ENCODE data around the gene TTC4. TPM values are rescaled to one million over a fixed set of nuclear protein-coding genes. Genes with fewer than 3 reads are reported as not detected.
A peak's percentile ranks its signal among the peaks of the same experiment; 100 is the strongest.

The TTC4 gene
- total RNA-seq, 2 donors from 2014 or later, result 23.1 to 28.3 TPM

- DNase-seq, result no peak
- H3K27me3 Mint-ChIP-seq (ENCODE audit: insufficient read depth), result peaks cover 29% of the 10 kb centered on the region
Measured at GRCh38 chr1:54699936-54700525, 15.6 kb upstream of the TTC4 start.

GRCh38 chr1:54701066-54701465 is 14.6 kb upstream of the TTC4 start:
- H3K4me3 Mint-ChIP-seq, result no peak overlapping the region
- H3K27me3 ChIP-seq (ENCODE audit: control insufficient read depth, insufficient read depth, low read length, poor library complexity, severe bottlenecking), result peaks cover 37% of the 10 kb centered on the region
- H3K4me1 Mint-ChIP-seq, result peaks cover 2% of the 10 kb centered on the region
- no peak for TF ChIP-seq CTCF (conservative IDR thresholded peaks at IDR 0.05)
- DNase-seq, result no peak
- H3K9me3 Mint-ChIP-seq, result no peaks in the 10 kb centered on the region
- no peak overlapping the region for H3K4me3 ChIP-seq (ENCODE audit: low read length)
- WGBS, 2 experiments (ENCODE audit: insufficient coverage in 1 of 2, insufficient read length in 1 of 2), result 80 to 94% methylated on average over 1 to 9 of the region's 9 CpGs
- H3K27ac Mint-ChIP-seq, result no peak overlapping the region
- no peaks in the 10 kb centered on the region for H3K9me3 ChIP-seq (ENCODE audit: control insufficient read depth, low read length)
- no peak overlapping the region for H3K27ac ChIP-seq (ENCODE audit: low read depth, low read length)
- H3K4me1 ChIP-seq (ENCODE audit: control insufficient read depth, insufficient read depth, low read length), result no peaks in the 10 kb centered on the region
- H3K27me3 Mint-ChIP-seq (ENCODE audit: insufficient read depth), result peaks cover 21% of the 10 kb centered on the region
- no peak overlapping the region for H3K9ac ChIP-seq (ENCODE audit: extremely low read depth, low read length, poor library complexity, severe bottlenecking)
- H3K36me3 ChIP-seq (ENCODE audit: control insufficient read depth, insufficient read depth, low read length), result no peaks in the 10 kb centered on the region
- H3K36me3 Mint-ChIP-seq (ENCODE audit: low read depth), result no peaks in the 10 kb centered on the region

More at GRCh38 chr1:54699936-54700525, 15.6 kb upstream of the TTC4 start:
- no peak overlapping the region for H3K4me3 ChIP-seq (ENCODE audit: low read length)
- no peaks in the 10 kb centered on the region for H3K36me3 ChIP-seq (ENCODE audit: control insufficient read depth, insufficient read depth, low read length)
- no peaks in the 10 kb centered on the region for H3K36me3 Mint-ChIP-seq (ENCODE audit: low read depth)
- H3K4me3 Mint-ChIP-seq, result no peak overlapping the region
- WGBS, 2 experiments (ENCODE audit: insufficient coverage in 1 of 2, insufficient read length in 1 of 2), result 93 to 95% methylated on average over 5 to 11 of the region's 11 CpGs
- no peaks in the 10 kb centered on the region for H3K4me1 ChIP-seq (ENCODE audit: control insufficient read depth, insufficient read depth, low read length)
- peaks cover 32% of the 10 kb centered on the region for H3K27me3 ChIP-seq (ENCODE audit: control insufficient read depth, insufficient read depth, low read length, poor library complexity, severe bottlenecking)
- H3K4me1 Mint-ChIP-seq, result no peaks in the 10 kb centered on the region
- TF ChIP-seq CTCF (conservative IDR thresholded peaks at IDR 0.05), result no peak
- H3K27ac ChIP-seq (ENCODE audit: low read depth, low read length), result no peak overlapping the region
- no peak overlapping the region for H3K27ac Mint-ChIP-seq
- H3K9me3 ChIP-seq (ENCODE audit: control insufficient read depth, low read length), result no peaks in the 10 kb centered on the region
- H3K9me3 Mint-ChIP-seq, result no peaks in the 10 kb centered on the region
- H3K9ac ChIP-seq (ENCODE audit: extremely low read depth, low read length, poor library complexity, severe bottlenecking), result no peak overlapping the region

- no peak overlapping the region for H3K9ac ChIP-seq (ENCODE audit: extremely low read depth, low read length, poor library complexity, severe bottlenecking)
- H3K9me3 Mint-ChIP-seq, result no peaks in the 10 kb centered on the region
- H3K27ac Mint-ChIP-seq, result no peak overlapping the region
- peaks cover 21% of the 10 kb centered on the region for H3K27me3 Mint-ChIP-seq (ENCODE audit: insufficient read depth)
- no peak for TF ChIP-seq CTCF (conservative IDR thresholded peaks at IDR 0.05)
- H3K27ac ChIP-seq (ENCODE audit: low read depth, low read length), result no peak overlapping the region
- no peaks in the 10 kb centered on the region for H3K4me1 ChIP-seq (ENCODE audit: control insufficient read depth, insufficient read depth, low read length)
- H3K27me3 ChIP-seq (ENCODE audit: control insufficient read depth, insufficient read depth, low read length, poor library complexity, severe bottlenecking), result peaks cover 47% of the 10 kb centered on the region
- H3K4me3 ChIP-seq (ENCODE audit: low read length), result no peak overlapping the region
- H3K9me3 ChIP-seq (ENCODE audit: control insufficient read depth, low read length), result no peaks in the 10 kb centered on the region
- 85 to 91% methylated on average over 6 to 11 of the region's 11 CpGs for WGBS, 2 experiments (ENCODE audit: insufficient coverage in 1 of 2, insufficient read length in 1 of 2)
- no peak overlapping the region for H3K4me3 Mint-ChIP-seq
- H3K4me1 Mint-ChIP-seq, result peaks cover 4% of the 10 kb centered on the region
- no peaks in the 10 kb centered on the region for H3K36me3 Mint-ChIP-seq (ENCODE audit: low read depth)
- H3K36me3 ChIP-seq (ENCODE audit: control insufficient read depth, insufficient read depth, low read length), result no peaks in the 10 kb centered on the region
- DNase-seq, result peak; percentile 13
Measured at GRCh38 chr1:54701996-54702395, 13.7 kb upstream of the TTC4 start.

Measured in endodermal cell (in vitro differentiated cells).